HepG2 (cell line): ENCODE measurements around the gene INAFM1. TPM values are rescaled to one million over a fixed set of nuclear protein-coding genes. Genes with fewer than 3 reads are reported as not detected.

ENCODE experiments used
- IKZF4 ChIP-seq: sonication (generic); formaldehyde crosslinking; IDR thresholded peaks from 2 replicates; pipeline ENCODE4 v1.5.1; 2020; ENCODE audit warnings: borderline replicate concordance, mild to moderate bottlenecking, low read depth, missing genetic modification reagents; ENCODE audit errors: not compliant biosample characterization
- MIER3 ChIP-seq: IDR thresholded peaks from 2 replicates; pipeline ENCODE4 v1.6.1; 2016; ENCODE audit warnings: missing compliant biosample characterization, borderline replicate concordance
- MTF1 ChIP-seq: sonication (generic); formaldehyde crosslinking; IDR thresholded peaks from 2 replicates; pipeline ENCODE4 v1.5.0; 2020; ENCODE audit warnings: missing genetic modification reagents
- RNF2 ChIP-seq: fragments of 450-650 bp; conservative IDR thresholded peaks from 2 replicates; pipeline ENCODE4 v1.6.1; 2016; ENCODE audit warnings: low read depth
- SMAD1 ChIP-seq: sonication (generic); formaldehyde crosslinking; IDR thresholded peaks from 2 replicates; pipeline ENCODE4 v1.4.0; 2020; ENCODE audit warnings: missing genetic modification reagents, low read depth, mild to moderate bottlenecking, borderline replicate concordance
- ZNF20 ChIP-seq: sonication (generic); formaldehyde crosslinking; IDR thresholded peaks from 2 replicates; pipeline ENCODE4 v1.4.0; 2020; ENCODE audit warnings: mild to moderate bottlenecking, moderate library complexity, missing genetic modification reagents
- ZNF577 ChIP-seq: sonication (generic); formaldehyde crosslinking; IDR thresholded peaks from 2 replicates; pipeline ENCODE4 v1.4.0; 2020; ENCODE audit warnings: mild to moderate bottlenecking, low read depth, missing genetic modification reagents, borderline replicate concordance
- ZNF724P ChIP-seq: sonication (generic); formaldehyde crosslinking; IDR thresholded peaks from 2 replicates; pipeline ENCODE4 v1.8.0; 2022; ENCODE audit warnings: missing genetic modification reagents, borderline replicate concordance
- ZNF780A ChIP-seq: sonication (generic); formaldehyde crosslinking; IDR thresholded peaks from 2 replicates; pipeline ENCODE4 v1.8.0; 2022; ENCODE audit warnings: mild to moderate bottlenecking, missing genetic modification reagents, moderate library complexity
- polyA plus RNA-seq, 8 experiments: library from polyadenylated mRNA; depleted of rRNA in 3 of 8; stranded (reverse) in 7 of 8; unstranded in 1 of 8; fragments of >200 nt; fragmentation: Illumina TruSeq in 4 of 8; extraction: Trizol in 4 of 8; gene quantifications; 2 replicates each; pipeline versions ENCODE4 v1.2.1 to v1.2.3, GENCODE V29; 2011 to 2016; ENCODE audit warnings: low read depth in 4 of 8, missing spikeins in 1 of 8, mixed read lengths in 1 of 8; ENCODE audit not compliant: insufficient read depth in 1 of 8
- total RNA-seq, 5 experiments: library from RNA; depleted of rRNA; stranded (reverse); fragments of >200 nt; fragmentation: Illumina TruSeq; extraction: Trizol; gene quantifications; 2 replicates each; pipeline ENCODE4 v1.2.3, GENCODE V29; 2016; ENCODE audit warnings: low read depth in 1 of 5
- TF ChIP-seq, protein P1 (sequence below): sonication (generic); formaldehyde crosslinking; IDR thresholded peaks from 2 replicates; pipeline ENCODE4 v1.4.0; 2020; ENCODE audit warnings: missing genetic modification reagents; ENCODE audit errors: not compliant biosample characterization
- TF ChIP-seq, protein P2 (sequence below): sonication (generic); formaldehyde crosslinking; IDR thresholded peaks from 2 replicates; pipeline ENCODE4 v1.4.0; 2020; ENCODE audit warnings: missing genetic modification reagents
- TF ChIP-seq, protein P3 (sequence below): sonication (generic); formaldehyde crosslinking; IDR thresholded peaks from 2 replicates; pipeline ENCODE4 v1.5.1; 2020; ENCODE audit warnings: missing genetic modification reagents, mild to moderate bottlenecking, borderline replicate concordance
- TF ChIP-seq, protein P4 (sequence below): sonication (generic); formaldehyde crosslinking; IDR thresholded peaks from 2 replicates; pipeline ENCODE4 v1.5.0; 2020; ENCODE audit warnings: mild to moderate bottlenecking, missing genetic modification reagents
- TF ChIP-seq, protein P5 (sequence below): sonication (generic); formaldehyde crosslinking; IDR thresholded peaks from 2 replicates; pipeline ENCODE4 v1.4.0; 2020; ENCODE audit warnings: missing genetic modification reagents
- TF ChIP-seq, protein P6 (sequence below): sonication (generic); formaldehyde crosslinking; IDR thresholded peaks from 2 replicates; pipeline ENCODE4 v1.4.0; 2020; ENCODE audit warnings: missing genetic modification reagents, borderline replicate concordance
- TF ChIP-seq, protein P7 (sequence below): fragments of 450-650 bp; IDR thresholded peaks from 2 replicates; pipeline ENCODE4 v1.6.1; 2016

Gene INAFM1
- total and polyA plus RNA-seq, 2 of the 13 experiments (the other 11 are each of a cell fraction or from before 2014, with no cell fraction given), result 0.88 to 1.9 TPM

DNA sequence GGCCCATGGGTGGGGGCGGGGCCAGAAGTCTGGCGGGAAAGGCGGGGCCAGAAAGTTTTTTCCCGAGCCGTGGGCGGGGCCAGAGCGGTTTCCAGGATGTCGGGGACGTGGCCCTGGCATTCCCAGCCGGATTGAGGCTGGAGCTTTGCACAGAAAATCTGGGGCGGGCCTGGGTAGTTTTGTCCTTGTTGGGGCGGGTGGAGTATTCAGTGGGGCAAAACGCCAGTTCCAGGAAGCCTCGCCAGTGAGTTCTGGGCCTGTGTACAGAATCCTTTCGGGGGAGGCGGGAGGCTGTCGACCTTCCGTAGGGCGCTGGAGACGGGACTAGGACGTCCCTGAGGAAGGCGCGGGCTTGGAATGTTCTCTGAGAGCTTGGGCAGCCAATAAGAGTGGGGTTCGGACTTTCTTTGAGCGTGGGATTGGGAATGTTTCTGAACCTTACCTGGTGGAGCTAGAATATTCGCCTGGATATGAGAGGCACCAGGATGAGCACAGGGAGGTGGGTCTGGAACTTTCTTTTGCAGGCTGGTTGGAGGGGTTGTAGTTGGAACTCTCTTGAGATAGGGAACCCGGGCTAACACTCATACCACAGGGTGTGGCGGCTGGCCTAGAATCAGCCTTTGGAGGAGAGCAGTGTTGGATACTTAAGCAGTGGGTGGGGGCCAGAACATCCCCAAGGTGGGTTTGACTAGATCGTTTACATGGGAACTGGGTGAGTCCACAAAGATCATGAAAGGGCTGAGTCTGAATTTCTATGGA is 17.1 kb upstream of the INAFM1 start (continued):
- TF ChIP-seq, protein P1, sequence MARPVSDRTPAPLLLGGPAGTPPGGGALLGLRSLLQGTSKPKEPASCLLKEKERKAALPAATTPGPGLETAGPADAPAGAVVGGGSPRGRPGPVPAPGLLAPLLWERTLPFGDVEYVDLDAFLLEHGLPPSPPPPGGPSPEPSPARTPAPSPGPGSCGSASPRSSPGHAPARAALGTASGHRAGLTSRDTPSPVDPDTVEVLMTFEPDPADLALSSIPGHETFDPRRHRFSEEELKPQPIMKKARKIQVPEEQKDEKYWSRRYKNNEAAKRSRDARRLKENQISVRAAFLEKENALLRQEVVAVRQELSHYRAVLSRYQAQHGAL (CRISPR knock-in tag), result no peak
- no peak for TF ChIP-seq ZNF724P (CRISPR knock-in tag)
- no peak for TF ChIP-seq ZNF577 (CRISPR knock-in tag)
- TF ChIP-seq, protein P2, sequence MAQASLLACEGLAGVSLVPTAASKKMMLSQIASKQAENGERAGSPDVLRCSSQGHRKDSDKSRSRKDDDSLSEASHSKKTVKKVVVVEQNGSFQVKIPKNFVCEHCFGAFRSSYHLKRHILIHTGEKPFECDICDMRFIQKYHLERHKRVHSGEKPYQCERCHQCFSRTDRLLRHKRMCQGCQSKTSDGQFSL (CRISPR knock-in tag), result no peak
- TF ChIP-seq, protein P3, sequence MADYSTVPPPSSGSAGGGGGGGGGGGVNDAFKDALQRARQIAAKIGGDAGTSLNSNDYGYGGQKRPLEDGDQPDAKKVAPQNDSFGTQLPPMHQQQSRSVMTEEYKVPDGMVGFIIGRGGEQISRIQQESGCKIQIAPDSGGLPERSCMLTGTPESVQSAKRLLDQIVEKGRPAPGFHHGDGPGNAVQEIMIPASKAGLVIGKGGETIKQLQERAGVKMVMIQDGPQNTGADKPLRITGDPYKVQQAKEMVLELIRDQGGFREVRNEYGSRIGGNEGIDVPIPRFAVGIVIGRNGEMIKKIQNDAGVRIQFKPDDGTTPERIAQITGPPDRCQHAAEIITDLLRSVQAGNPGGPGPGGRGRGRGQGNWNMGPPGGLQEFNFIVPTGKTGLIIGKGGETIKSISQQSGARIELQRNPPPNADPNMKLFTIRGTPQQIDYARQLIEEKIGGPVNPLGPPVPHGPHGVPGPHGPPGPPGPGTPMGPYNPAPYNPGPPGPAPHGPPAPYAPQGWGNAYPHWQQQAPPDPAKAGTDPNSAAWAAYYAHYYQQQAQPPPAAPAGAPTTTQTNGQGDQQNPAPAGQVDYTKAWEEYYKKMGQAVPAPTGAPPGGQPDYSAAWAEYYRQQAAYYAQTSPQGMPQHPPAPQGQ (CRISPR knock-in tag), result no peak
- TF ChIP-seq, protein P4, sequence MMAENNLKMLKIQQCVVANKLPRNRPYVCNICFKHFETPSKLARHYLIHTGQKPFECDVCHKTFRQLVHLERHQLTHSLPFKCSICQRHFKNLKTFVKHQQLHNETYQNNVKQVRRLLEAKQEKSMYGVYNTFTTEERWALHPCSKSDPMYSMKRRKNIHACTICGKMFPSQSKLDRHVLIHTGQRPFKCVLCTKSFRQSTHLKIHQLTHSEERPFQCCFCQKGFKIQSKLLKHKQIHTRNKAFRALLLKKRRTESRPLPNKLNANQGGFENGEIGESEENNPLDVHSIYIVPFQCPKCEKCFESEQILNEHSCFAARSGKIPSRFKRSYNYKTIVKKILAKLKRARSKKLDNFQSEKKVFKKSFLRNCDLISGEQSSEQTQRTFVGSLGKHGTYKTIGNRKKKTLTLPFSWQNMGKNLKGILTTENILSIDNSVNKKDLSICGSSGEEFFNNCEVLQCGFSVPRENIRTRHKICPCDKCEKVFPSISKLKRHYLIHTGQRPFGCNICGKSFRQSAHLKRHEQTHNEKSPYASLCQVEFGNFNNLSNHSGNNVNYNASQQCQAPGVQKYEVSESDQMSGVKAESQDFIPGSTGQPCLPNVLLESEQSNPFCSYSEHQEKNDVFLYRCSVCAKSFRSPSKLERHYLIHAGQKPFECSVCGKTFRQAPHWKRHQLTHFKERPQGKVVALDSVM (CRISPR knock-in tag), result no peak
- TF ChIP-seq, protein P5, sequence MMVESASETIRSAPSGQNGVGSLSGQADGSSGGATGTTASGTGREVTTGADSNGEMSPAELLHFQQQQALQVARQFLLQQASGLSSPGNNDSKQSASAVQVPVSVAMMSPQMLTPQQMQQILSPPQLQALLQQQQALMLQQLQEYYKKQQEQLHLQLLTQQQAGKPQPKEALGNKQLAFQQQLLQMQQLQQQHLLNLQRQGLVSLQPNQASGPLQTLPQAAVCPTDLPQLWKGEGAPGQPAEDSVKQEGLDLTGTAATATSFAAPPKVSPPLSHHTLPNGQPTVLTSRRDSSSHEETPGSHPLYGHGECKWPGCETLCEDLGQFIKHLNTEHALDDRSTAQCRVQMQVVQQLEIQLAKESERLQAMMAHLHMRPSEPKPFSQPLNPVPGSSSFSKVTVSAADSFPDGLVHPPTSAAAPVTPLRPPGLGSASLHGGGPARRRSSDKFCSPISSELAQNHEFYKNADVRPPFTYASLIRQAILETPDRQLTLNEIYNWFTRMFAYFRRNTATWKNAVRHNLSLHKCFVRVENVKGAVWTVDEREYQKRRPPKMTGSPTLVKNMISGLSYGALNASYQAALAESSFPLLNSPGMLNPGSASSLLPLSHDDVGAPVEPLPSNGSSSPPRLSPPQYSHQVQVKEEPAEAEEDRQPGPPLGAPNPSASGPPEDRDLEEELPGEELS (CRISPR knock-in tag), result no peak
- no peak for TF ChIP-seq ZNF20 (CRISPR knock-in tag)
- no peak for TF ChIP-seq IKZF4 (CRISPR knock-in tag)
- TF ChIP-seq RNF2, result no peak
- TF ChIP-seq ZNF780A (CRISPR knock-in tag), result no peak
- no peak for TF ChIP-seq MIER3 (CRISPR knock-in tag)
- TF ChIP-seq MTF1, result no peak
- no peak for TF ChIP-seq SMAD1 (CRISPR knock-in tag)
- TF ChIP-seq, protein P6, sequence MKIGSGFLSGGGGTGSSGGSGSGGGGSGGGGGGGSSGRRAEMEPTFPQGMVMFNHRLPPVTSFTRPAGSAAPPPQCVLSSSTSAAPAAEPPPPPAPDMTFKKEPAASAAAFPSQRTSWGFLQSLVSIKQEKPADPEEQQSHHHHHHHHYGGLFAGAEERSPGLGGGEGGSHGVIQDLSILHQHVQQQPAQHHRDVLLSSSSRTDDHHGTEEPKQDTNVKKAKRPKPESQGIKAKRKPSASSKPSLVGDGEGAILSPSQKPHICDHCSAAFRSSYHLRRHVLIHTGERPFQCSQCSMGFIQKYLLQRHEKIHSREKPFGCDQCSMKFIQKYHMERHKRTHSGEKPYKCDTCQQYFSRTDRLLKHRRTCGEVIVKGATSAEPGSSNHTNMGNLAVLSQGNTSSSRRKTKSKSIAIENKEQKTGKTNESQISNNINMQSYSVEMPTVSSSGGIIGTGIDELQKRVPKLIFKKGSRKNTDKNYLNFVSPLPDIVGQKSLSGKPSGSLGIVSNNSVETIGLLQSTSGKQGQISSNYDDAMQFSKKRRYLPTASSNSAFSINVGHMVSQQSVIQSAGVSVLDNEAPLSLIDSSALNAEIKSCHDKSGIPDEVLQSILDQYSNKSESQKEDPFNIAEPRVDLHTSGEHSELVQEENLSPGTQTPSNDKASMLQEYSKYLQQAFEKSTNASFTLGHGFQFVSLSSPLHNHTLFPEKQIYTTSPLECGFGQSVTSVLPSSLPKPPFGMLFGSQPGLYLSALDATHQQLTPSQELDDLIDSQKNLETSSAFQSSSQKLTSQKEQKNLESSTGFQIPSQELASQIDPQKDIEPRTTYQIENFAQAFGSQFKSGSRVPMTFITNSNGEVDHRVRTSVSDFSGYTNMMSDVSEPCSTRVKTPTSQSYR (CRISPR knock-in tag), result no peak
- TF ChIP-seq, protein P7, sequence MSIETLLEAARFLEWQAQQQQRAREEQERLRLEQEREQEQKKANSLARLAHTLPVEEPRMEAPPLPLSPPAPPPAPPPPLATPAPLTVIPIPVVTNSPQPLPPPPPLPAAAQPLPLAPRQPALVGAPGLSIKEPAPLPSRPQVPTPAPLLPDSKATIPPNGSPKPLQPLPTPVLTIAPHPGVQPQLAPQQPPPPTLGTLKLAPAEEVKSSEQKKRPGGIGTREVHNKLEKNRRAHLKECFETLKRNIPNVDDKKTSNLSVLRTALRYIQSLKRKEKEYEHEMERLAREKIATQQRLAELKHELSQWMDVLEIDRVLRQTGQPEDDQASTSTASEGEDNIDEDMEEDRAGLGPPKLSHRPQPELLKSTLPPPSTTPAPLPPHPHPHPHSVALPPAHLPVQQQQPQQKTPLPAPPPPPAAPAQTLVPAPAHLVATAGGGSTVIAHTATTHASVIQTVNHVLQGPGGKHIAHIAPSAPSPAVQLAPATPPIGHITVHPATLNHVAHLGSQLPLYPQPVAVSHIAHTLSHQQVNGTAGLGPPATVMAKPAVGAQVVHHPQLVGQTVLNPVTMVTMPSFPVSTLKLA, result 0 out of 2 replicates have a peak, but pooled peaks have one; percentile 1
